ENCODE data around the gene EQTN. TPM values are rescaled to one million over a fixed set of nuclear protein-coding genes. Genes with fewer than 3 reads are reported as not detected.

Gene EQTN
- total and polyA plus RNA-seq, 9 donors: 0.23 to 2.3 (median 0.99) TPM; not detected in 1

GRCh38 chr9:27337236-27337635 is 40.3 kb upstream of the EQTN start:
- Histone ChIP-seq H3K4me3 (no peak overlapping the region), H3K27me3 (no peaks in the 10 kb centered on the region), H3K4me1 (ENCODE audit: insufficient read depth) (peaks cover 37% of the 10 kb centered on the region), H3K9me3 (no peaks in the 10 kb centered on the region), H3K36me3 (no peaks in the 10 kb centered on the region), H3K27ac (peak overlapping the region; percentile 57 to 72)
- intact Hi-C loops (cut with DNase I): loop anchor here in 3 of 4 donors (5.0 kb wide), 2 partner anchors 190 to 200 kb away; partner anchors contain the start of gene MOB3B (in 2 of the 3)
- 57 to 69% (median 63%) methylated on average over 3 of the region's 3 CpGs for WGBS, 3 donors
- DNase-seq: no peak
- TF ChIP-seq CTCF (IDR thresholded peaks at IDR 0.05) (no peak), POLR2A (IDR thresholded peaks at IDR 0.05) (no peak), EP300 (IDR thresholded peaks at IDR 0.05) (no peak)

GRCh38 chr9:27336829-27337228 is 39.9 kb upstream of the EQTN start:
- DNase-seq: no peak
- 84 to 90% (median 84%) methylated on average over 10 of the region's 10 CpGs for WGBS, 3 donors
- intact Hi-C loops (cut with DNase I): loop anchor here in 3 of 4 donors (5.0 kb wide), 2 partner anchors 190 to 200 kb away; partner anchors contain the start of gene MOB3B (in 2 of the 3)
- H3K4me3 ChIP-seq: no peak overlapping the region
- H3K4me1 ChIP-seq (ENCODE audit: insufficient read depth): peaks cover 37% of the 10 kb centered on the region
- no peaks in the 10 kb centered on the region for H3K27me3 ChIP-seq
- H3K36me3 ChIP-seq: no peaks in the 10 kb centered on the region
- no peaks in the 10 kb centered on the region for H3K9me3 ChIP-seq
- no peak for TF ChIP-seq CTCF (IDR thresholded peaks at IDR 0.05)
- H3K27ac ChIP-seq: peak overlapping the region; percentile 57 to 72

GRCh38 chr9:27336126-27336525 is 39.2 kb upstream of the EQTN start:
- H3K4me3 ChIP-seq: no peak overlapping the region
- intact Hi-C loops (cut with DNase I): loop anchor here in 3 of 4 donors (5.0 kb wide), 2 partner anchors 191 to 201 kb away; partner anchors contain the start of gene MOB3B (in 2 of the 3)
- no peaks in the 10 kb centered on the region for H3K9me3 ChIP-seq
- no peaks in the 10 kb centered on the region for H3K36me3 ChIP-seq
- peak overlapping the region in 1 of 2 donors; percentile 72 for H3K27ac ChIP-seq
- no peak for TF ChIP-seq POLR2A (IDR thresholded peaks at IDR 0.05)
- no peak for TF ChIP-seq CTCF (IDR thresholded peaks at IDR 0.05)
- no peak for TF ChIP-seq EP300 (IDR thresholded peaks at IDR 0.05)
- H3K4me1 ChIP-seq (ENCODE audit: insufficient read depth): peaks cover 36% of the 10 kb centered on the region
- no peak for DNase-seq
- H3K27me3 ChIP-seq: no peaks in the 10 kb centered on the region
- WGBS, 3 donors: 82 to 83% (median 83%) methylated on average over 1 of the region's 1 CpG

GRCh38 chr9:27335075-27335474 is 38.1 kb upstream of the EQTN start:
- no peaks in the 10 kb centered on the region for H3K9me3 ChIP-seq
- no peak for DNase-seq
- 88 to 99% (median 95%) methylated on average over 6 of the region's 6 CpGs for WGBS, 3 donors
- no peak overlapping the region for H3K27ac ChIP-seq
- TF ChIP-seq POLR2A (IDR thresholded peaks at IDR 0.05) (no peak), EP300 (IDR thresholded peaks at IDR 0.05) (no peak), CTCF (IDR thresholded peaks at IDR 0.05) (no peak)
- peaks cover 27% of the 10 kb centered on the region for H3K4me1 ChIP-seq (ENCODE audit: insufficient read depth)
- H3K4me3 ChIP-seq: no peak overlapping the region
- H3K27me3 ChIP-seq: no peaks in the 10 kb centered on the region
- H3K36me3 ChIP-seq: no peaks in the 10 kb centered on the region
- intact Hi-C loops (cut with DNase I): loop anchor here in 3 of 4 donors (5.0 kb wide), 2 partner anchors 192 to 202 kb away; partner anchors contain the start of gene MOB3B (in 2 of the 3)

All from ovary (tissue), 9 donors.